Lung (tissue), 12 donors: Measurements from ENCODE around the gene EYA3. TPM values are rescaled to one million over a fixed set of nuclear protein-coding genes. Genes with fewer than 3 reads are reported as not detected.

Experiments used
- ATAC-seq: fragments of 200-7000 bp; cut with Tn5 transposase; one replicate; pipeline ENCODE4 v1.9.1; 2020; ENCODE audit warnings: moderate number of reproducible peaks; ENCODE audit not compliant: insufficient read depth, low FRiP score
- DNase-seq, 3 donors: peaks; one replicate each; pipeline ENCODE4 v3.0.0-alpha.2; 2013 to 2017
- H3K27ac ChIP-seq, 2 donors: one replicate each; pipeline ENCODE4 v1.5.1; 2013; ENCODE audit warnings: mild to moderate bottlenecking in 2 of 2, moderate library complexity in 2 of 2, control low read depth in 1 of 2, inconsistent platforms in 1 of 2, low read depth in 1 of 2, low read length in 1 of 2
- H3K27me3 ChIP-seq, 3 donors: one replicate each; pipeline ENCODE4 v1.5.1; 2013; ENCODE audit warnings: low read length in 2 of 3; ENCODE audit not compliant: control insufficient read depth in 3 of 3, insufficient read depth in 3 of 3
- H3K36me3 ChIP-seq, 4 donors: one replicate each; pipeline ENCODE4 v1.5.1; 2013; ENCODE audit warnings: low read length in 4 of 4, mild to moderate bottlenecking in 1 of 4, moderate library complexity in 1 of 4; ENCODE audit not compliant: control insufficient read depth in 4 of 4, insufficient read depth in 4 of 4
- H3K4me1 ChIP-seq, 5 donors: one replicate each; pipeline ENCODE4 v1.5.1; 2013; ENCODE audit warnings: low read length in 5 of 5, mild to moderate bottlenecking in 2 of 5, moderate library complexity in 1 of 5; ENCODE audit not compliant: control insufficient read depth in 5 of 5, insufficient read depth in 5 of 5
- H3K4me3 ChIP-seq: one replicate; pipeline ENCODE4 v1.5.1; 2013; ENCODE audit warnings: mild to moderate bottlenecking, control low read depth, moderate library complexity
- H3K9ac ChIP-seq, 2 donors: one replicate each; pipeline ENCODE4 v1.5.1; 2013; ENCODE audit warnings: low read length in 2 of 2, control low read depth in 1 of 2; ENCODE audit not compliant: insufficient read depth in 1 of 2
- H3K9me3 ChIP-seq, 4 donors: one replicate each; pipeline ENCODE4 v1.5.1; 2013; ENCODE audit warnings: low read length in 3 of 4, mild to moderate bottlenecking in 1 of 4, moderate library complexity in 1 of 4; ENCODE audit not compliant: control insufficient read depth in 4 of 4, insufficient read depth in 3 of 4
- WGBS, 2 donors: extraction: QIAGEN DNeasy Blood & Tissue Kit; methylation state at CpG; one replicate each; pipeline ENCODE4 v1.1.7; 2013; 5-methylcytosine and 5-hydroxymethylcytosine counted together
- polyA plus RNA-seq, 2 donors: library from polyadenylated mRNA; stranded (reverse); fragments of 200-250 nt; gene quantifications; one replicate each; pipeline ENCODE4 v1.2.1, GENCODE V29; 2013
- total RNA-seq, 2 donors: library from RNA; depleted of rRNA in 1 of 2; stranded (reverse); fragments of >200 nt in 1 of 2; gene quantifications; one replicate each; pipeline ENCODE4 v1.2.1, GENCODE V29; 2014 to 2021
- TF ChIP-seq, protein P1 (sequence below): IDR thresholded peaks from 2 replicates; pipeline ENCODE4 v1.5.1; 2012; ENCODE audit warnings: mild to moderate bottlenecking; ENCODE audit errors: control extremely low read depth, extremely low read depth
- donor health status: control.
- donor health status: control.
- donor health status: Bipolar disorder and iron deficiency.
- donor health status: healthy.
- donor health status: DM: yes; HTN: yes; CAD: no.

The EYA3 gene
- total and polyA plus RNA-seq, 4 donors = 6.3 to 21.8 (median 13.4) TPM

DNA sequence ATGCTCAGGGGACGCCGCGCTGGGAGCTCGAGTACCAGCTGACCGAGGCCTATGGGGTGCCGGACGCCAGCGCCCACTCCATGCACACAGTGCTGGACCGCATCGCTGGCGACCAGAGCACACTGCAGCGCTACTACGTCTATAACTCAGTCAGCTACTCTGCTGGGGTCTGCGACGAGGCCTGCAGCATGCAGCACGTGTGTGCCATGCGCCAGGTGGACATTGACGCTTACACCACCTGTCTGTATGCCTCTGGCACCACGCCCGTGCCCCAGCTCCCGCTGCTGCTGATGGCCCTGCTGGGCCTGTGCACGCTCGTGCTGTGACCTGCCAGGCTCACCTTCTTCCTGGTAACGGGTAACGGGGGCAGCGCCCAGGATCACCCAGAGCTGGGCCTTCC lies 129.9 kb downstream of the EYA3 start:
- DNase-seq = no peak
- TF ChIP-seq, protein P1, sequence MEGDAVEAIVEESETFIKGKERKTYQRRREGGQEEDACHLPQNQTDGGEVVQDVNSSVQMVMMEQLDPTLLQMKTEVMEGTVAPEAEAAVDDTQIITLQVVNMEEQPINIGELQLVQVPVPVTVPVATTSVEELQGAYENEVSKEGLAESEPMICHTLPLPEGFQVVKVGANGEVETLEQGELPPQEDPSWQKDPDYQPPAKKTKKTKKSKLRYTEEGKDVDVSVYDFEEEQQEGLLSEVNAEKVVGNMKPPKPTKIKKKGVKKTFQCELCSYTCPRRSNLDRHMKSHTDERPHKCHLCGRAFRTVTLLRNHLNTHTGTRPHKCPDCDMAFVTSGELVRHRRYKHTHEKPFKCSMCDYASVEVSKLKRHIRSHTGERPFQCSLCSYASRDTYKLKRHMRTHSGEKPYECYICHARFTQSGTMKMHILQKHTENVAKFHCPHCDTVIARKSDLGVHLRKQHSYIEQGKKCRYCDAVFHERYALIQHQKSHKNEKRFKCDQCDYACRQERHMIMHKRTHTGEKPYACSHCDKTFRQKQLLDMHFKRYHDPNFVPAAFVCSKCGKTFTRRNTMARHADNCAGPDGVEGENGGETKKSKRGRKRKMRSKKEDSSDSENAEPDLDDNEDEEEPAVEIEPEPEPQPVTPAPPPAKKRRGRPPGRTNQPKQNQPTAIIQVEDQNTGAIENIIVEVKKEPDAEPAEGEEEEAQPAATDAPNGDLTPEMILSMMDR = no peak
- H3K36me3 ChIP-seq = peaks cover 0 to 3% (median 1%) of the 10 kb centered on the region in 4 donors
- H3K4me1 ChIP-seq = peaks cover 0 to 16% (median 5%) of the 10 kb centered on the region in 5 donors
- ATAC-seq = no peak
- H3K9me3 ChIP-seq = no peaks in the 10 kb centered on the region
- no peak overlapping the region for H3K4me3 ChIP-seq
- H3K9ac ChIP-seq = no peak overlapping the region
- H3K27ac ChIP-seq = no peak overlapping the region
- no peaks in the 10 kb centered on the region for H3K27me3 ChIP-seq
- 98 to 99% methylated on average over 26 of the region's 26 CpGs for WGBS, 2 donors

DNA sequence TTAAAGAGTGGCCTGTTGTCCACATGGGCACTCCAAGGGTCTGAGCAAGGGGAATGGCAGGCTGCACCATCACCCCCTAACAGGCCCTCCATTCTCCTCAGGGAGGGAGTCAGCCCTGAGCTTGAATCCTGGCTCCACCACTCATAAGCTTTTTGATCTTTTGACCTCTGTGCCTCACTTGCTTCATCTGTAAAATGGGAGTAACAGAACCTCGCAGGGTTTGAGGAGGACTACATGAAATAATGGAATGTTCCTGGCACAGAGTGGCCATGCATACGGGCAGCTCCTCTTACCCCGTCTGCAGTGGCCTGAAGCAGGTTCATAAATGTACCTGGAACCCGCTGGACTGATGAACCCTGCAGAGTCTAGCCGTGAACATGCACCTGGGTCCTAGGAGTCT lies 130.8 kb downstream of the EYA3 start:
- WGBS, 2 donors = 94 to 99% methylated on average over 5 of the region's 5 CpGs

DNA sequence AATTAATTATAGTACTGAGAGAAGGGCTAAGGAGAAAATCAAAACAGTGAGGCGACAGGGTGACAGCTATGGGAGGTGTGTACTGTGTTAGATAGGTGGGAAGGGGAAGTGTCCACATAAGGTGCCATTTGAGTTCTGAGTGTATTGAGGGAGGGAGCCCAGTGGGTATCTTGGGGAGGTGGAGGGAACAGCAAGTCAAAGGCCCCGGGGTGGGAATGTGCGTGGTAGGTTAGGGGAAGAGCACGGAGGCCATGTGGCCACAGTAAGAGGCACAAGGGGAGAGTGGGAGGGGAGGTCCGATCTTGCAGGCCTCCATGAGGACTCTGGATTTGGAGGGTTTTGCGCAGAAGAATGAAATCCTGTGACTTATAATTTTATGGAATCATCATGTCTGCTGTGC lies 131.6 kb downstream of the EYA3 start:
- H3K4me1 ChIP-seq = peaks cover 0 to 19% (median 5%) of the 10 kb centered on the region in 5 donors
- 79 to 84% methylated on average over 6 of the region's 6 CpGs for WGBS, 2 donors
- no peak for ATAC-seq
- no peak for DNase-seq
- H3K36me3 ChIP-seq = peaks cover 0 to 2% (median 0%) of the 10 kb centered on the region in 4 donors
- no peak overlapping the region for H3K27ac ChIP-seq
- no peak overlapping the region for H3K4me3 ChIP-seq
- no peaks in the 10 kb centered on the region for H3K9me3 ChIP-seq
- H3K27me3 ChIP-seq = no peaks in the 10 kb centered on the region
- no peak overlapping the region for H3K9ac ChIP-seq
- TF ChIP-seq, protein P1 = no peak

More for the DNA sequence above, 130.8 kb downstream of the EYA3 start:
- Histone ChIP-seq H3K9ac (no peak overlapping the region), H3K27me3 (no peaks in the 10 kb centered on the region), H3K27ac (no peak overlapping the region), H3K36me3 (peaks cover 0 to 2% (median 0%) of the 10 kb centered on the region in 4 donors), H3K4me3 (no peak overlapping the region), H3K9me3 (no peaks in the 10 kb centered on the region), H3K4me1 (peaks cover 0 to 17% (median 5%) of the 10 kb centered on the region in 5 donors)
- ATAC-seq = no peak
- TF ChIP-seq, protein P1 = no peak
- DNase-seq = no peak

DNA sequence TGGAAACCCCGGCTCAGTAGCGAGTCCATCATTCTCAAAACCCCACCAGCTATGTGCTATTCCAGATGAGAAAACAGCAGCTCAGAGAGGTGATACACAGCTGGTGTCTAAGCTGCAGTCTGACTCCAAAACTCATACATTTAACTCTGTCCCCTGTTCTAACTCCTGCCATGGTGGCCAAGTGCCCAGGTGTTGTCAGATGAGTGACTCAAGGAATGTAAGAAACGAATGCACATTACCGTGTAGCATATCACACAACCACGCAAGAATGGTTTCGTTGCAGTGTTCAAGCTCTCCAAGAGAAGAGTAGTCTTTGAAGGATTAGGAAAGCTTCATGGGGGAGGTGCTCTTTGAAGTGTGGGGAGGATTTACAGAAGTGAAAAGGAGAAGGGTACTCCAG lies 133.3 kb downstream of the EYA3 start:
- Histone ChIP-seq H3K27ac (no peak overlapping the region), H3K4me1 (peaks cover 0 to 4% (median 0%) of the 10 kb centered on the region in 5 donors), H3K9me3 (no peaks in the 10 kb centered on the region), H3K27me3 (no peaks in the 10 kb centered on the region), H3K36me3 (peaks cover 0 to 2% (median 0%) of the 10 kb centered on the region in 4 donors), H3K9ac (no peak overlapping the region), H3K4me3 (no peak overlapping the region)
- 79 to 84% methylated on average over 6 of the region's 6 CpGs for WGBS, 2 donors
- TF ChIP-seq, protein P1 = no peak
- ATAC-seq = no peak
- no peak for DNase-seq
